ENCODE measurements around the gene EIF4EBP2. TPM values are rescaled to one million over a fixed set of nuclear protein-coding genes. Genes with fewer than 3 reads are reported as not detected.
A peak's percentile ranks its signal among the peaks of the same experiment; 100 is the strongest.

The EIF4EBP2 gene
- 16.6 TPM for total RNA-seq (2013)
- polyA plus RNA-seq (10 to 100 TPM; 26.3 to 93.8 (median 73.4) TPM), polyA minus RNA-seq (8.5 and 14.1 TPM in 2 replicates), total RNA-seq (39.2 to 154 (median 80.0) reads per million in 11 experiments)

- TF ChIP-seq CTCF (IDR thresholded peaks at IDR 0.05): no peak
- peaks cover 48% of the 10 kb centered on the region for H3K79me2 ChIP-seq (ENCODE audit: insufficient read depth, low read length)
- DNase-seq: peak; percentile 94 to 96 (median 95)
- under 1% methylated on average over 103 of the region's 103 CpGs for WGBS (ENCODE audit: insufficient coverage)
- peak within 1 kb of the TSS; percentile 62 to 85 (median 85) for H3K4me3 ChIP-seq (replicated peaks in 1 of 3; ENCODE audit: low read depth in 2 of 3, low read length in 3 of 3)
- Mint-ChIP-seq H3K27me3 (ENCODE audit: low read depth in 3 of 3) (peaks cover 0 to 1% (median 0%) of the 10 kb centered on the region in 3 donors), H3K9me3 (no peaks in the 10 kb centered on the region), H3K4me3 (peak within 1 kb of the TSS; percentile 95 to 99), H3K27ac (peak within 1 kb of the TSS; percentile 95 to 99 (median 97)), H3K4me1 (peaks cover 38% of the 10 kb centered on the region), H3K36me3 (peaks cover 2 to 11% of the 10 kb centered on the region in 2 donors)
- H3K27me3 ChIP-seq (ENCODE audit: control insufficient read depth in 2 of 2, insufficient read depth in 2 of 2, low read length in 2 of 2): no peaks in the 10 kb centered on the region
- peaks cover 40% of the 10 kb centered on the region for H4K20me1 ChIP-seq (ENCODE audit: insufficient read depth, low read length)
- peak within 1 kb of the TSS; percentile 66 for H2AFZ ChIP-seq (ENCODE audit: insufficient read depth, low read depth, low read length, poor library complexity, severe bottlenecking)
- peak within 1 kb of the TSS; percentile 62 to 93 for H3K27ac ChIP-seq (ENCODE audit: low read depth in 1 of 2, low read length in 2 of 2)
- peak within 1 kb of the TSS; percentile 94 for H3K9ac ChIP-seq (ENCODE audit: insufficient read depth, low read length, poor library complexity, severe bottlenecking)
- peaks cover 0 to 10% of the 10 kb centered on the region in 2 donors for H3K36me3 ChIP-seq (replicated peaks in 1 of 2; ENCODE audit: control insufficient read depth in 1 of 2, insufficient read depth in 2 of 2, low read length in 2 of 2)
- H3K4me1 ChIP-seq (ENCODE audit: control insufficient read depth in 1 of 2, insufficient read depth in 2 of 2, low read length in 2 of 2): peaks cover 18 to 30% of the 10 kb centered on the region in 2 donors
- peak within 1 kb of the TSS; percentile 84 for H3K4me2 ChIP-seq (replicated peaks; ENCODE audit: extremely low read depth, low read length, poor library complexity, severe bottlenecking)
- H3K9me3 ChIP-seq (replicated peaks in 1 of 2; ENCODE audit: control insufficient read depth in 1 of 2, insufficient read depth in 1 of 2, low read length in 2 of 2): no peaks in the 10 kb centered on the region
- intact Hi-C loops (cut with micrococcal nuclease): loop anchor here in 1 of 2 donors (10.0 kb wide), 1 partner anchor 259 kb away; the partner anchor contains the start of gene TYSND1
These were observed at the start of gene EIF4EBP2 for GRCh38 chr10:70404036-70404786. TSS of gene EIF4EBP2 (plus strand) at chr10:70404145. CDS start at chr10:70404402, 257 bp downstream.

- intact Hi-C loops (cut with micrococcal nuclease): loop anchor here (2.0 to 10.0 kb wide), 3 partner anchors 22 to 77 kb away; no protein-coding TSS in a partner anchor
- no peaks in the 10 kb centered on the region for H3K79me2 ChIP-seq (ENCODE audit: insufficient read depth, low read length)
- no peaks in the 10 kb centered on the region for H4K20me1 ChIP-seq (ENCODE audit: insufficient read depth, low read length)
- peak in 1 of 3 donors; percentile 58 for DNase-seq
- peak overlapping the region; percentile 67 for H3K4me2 ChIP-seq (replicated peaks; ENCODE audit: extremely low read depth, low read length, poor library complexity, severe bottlenecking)
- no peak overlapping the region for H2AFZ ChIP-seq (ENCODE audit: insufficient read depth, low read depth, low read length, poor library complexity, severe bottlenecking)
- Mint-ChIP-seq H3K36me3 (peaks cover 0 to 1% of the 10 kb centered on the region in 2 donors), H3K4me3 (peak overlapping the region in 1 of 2 donors; percentile 31), H3K27me3 (ENCODE audit: low read depth in 3 of 3) (peaks cover 0 to 2% (median 0%) of the 10 kb centered on the region in 3 donors), H3K4me1 (peaks cover 82% of the 10 kb centered on the region), H3K27ac (peak overlapping the region; percentile 96 to 98 (median 97)), H3K9me3 (peaks cover 0 to 2% (median 0%) of the 10 kb centered on the region in 7 donors)
- H3K36me3 ChIP-seq (replicated peaks in 1 of 2; ENCODE audit: control insufficient read depth in 1 of 2, insufficient read depth in 2 of 2, low read length in 2 of 2): no peaks in the 10 kb centered on the region
- WGBS (ENCODE audit: insufficient coverage): 33% methylated on average over 1 of the region's 5 CpGs
- H3K9me3 ChIP-seq (replicated peaks in 1 of 2; ENCODE audit: control insufficient read depth in 1 of 2, insufficient read depth in 1 of 2, low read length in 2 of 2): no peaks in the 10 kb centered on the region
- peak overlapping the region in 1 of 3 experiments; percentile 70 for H3K4me3 ChIP-seq (replicated peaks in 1 of 3; ENCODE audit: low read depth in 2 of 3, low read length in 3 of 3)
- no peak for TF ChIP-seq CTCF (IDR thresholded peaks at IDR 0.05)
- no peak overlapping the region for H3K9ac ChIP-seq (ENCODE audit: insufficient read depth, low read length, poor library complexity, severe bottlenecking)
- H3K27me3 ChIP-seq (ENCODE audit: control insufficient read depth in 2 of 2, insufficient read depth in 2 of 2, low read length in 2 of 2): no peaks in the 10 kb centered on the region
- H3K4me1 ChIP-seq (ENCODE audit: control insufficient read depth in 1 of 2, insufficient read depth in 2 of 2, low read length in 2 of 2): peaks cover 77 to 81% of the 10 kb centered on the region in 2 donors
- H3K27ac ChIP-seq (ENCODE audit: low read depth in 1 of 2, low read length in 2 of 2): peak overlapping the region; percentile 77 to 89
These were observed 49.4 kb upstream of the EIF4EBP2 start for GRCh38 chr10:70354556-70354955.
